Stimulated activated naive CD8-positive, alpha-beta T cell treated with anti-CD3 and anti-CD28 coated beads, Interleukin-15, amount 100 ng/mL, for 72 hours (primary cell): Measurements from ENCODE around the gene CALML5.
A peak's percentile ranks its signal among the peaks of the same experiment; 100 is the strongest.

Experiments used
- ATAC-seq: fragments of 150-1000 bp; cut with Tn5 transposase; 2 replicates; pipeline ENCODE4 v1.10.0; 2021; ENCODE audit warnings: mild to moderate bottlenecking, moderate library complexity
- DNase-seq, 2 donors: peaks; one replicate each; pipeline ENCODE4 v3.0.0; 2021 to 2022
- H3K27ac Mint-ChIP-seq, 2 donors: one replicate each; pipeline ENCODE4 v1.8.0; 2022; ENCODE audit warnings: mild to moderate bottlenecking in 2 of 2, mixed read lengths in 2 of 2, moderate library complexity in 2 of 2
- H3K27me3 Mint-ChIP-seq: one replicate; pipeline ENCODE4 v1.8.0; 2022; ENCODE audit warnings: mixed read lengths
- H3K4me1 Mint-ChIP-seq: one replicate; pipeline ENCODE4 v1.8.0; 2022; ENCODE audit warnings: mild to moderate bottlenecking, mixed read lengths
- H3K4me3 Mint-ChIP-seq, 2 donors: one replicate each; pipeline ENCODE4 v1.8.0; 2022; ENCODE audit warnings: mild to moderate bottlenecking in 2 of 2, mixed read lengths in 2 of 2, moderate library complexity in 1 of 2
- H3K9me3 Mint-ChIP-seq, 2 donors: one replicate each; pipeline ENCODE4 v1.8.0; 2022; ENCODE audit warnings: mixed read lengths in 2 of 2

CALML5 gene

GRCh38 chr10:5499493-5500140 is at the start of gene CALML5:
CALML5 (minus strand) TSS chr10:5499570; CDS start chr10:5499438, 132 bp downstream.
- ATAC-seq: no peak
- Mint-ChIP-seq H3K4me3 (no peak within 1 kb of the TSS), H3K4me1 (peaks cover 7% of the 10 kb centered on the region), H3K27me3 (peaks cover 20% of the 10 kb centered on the region), H3K27ac (no peak within 1 kb of the TSS), H3K9me3 (no peaks in the 10 kb centered on the region)
- DNase-seq: no peak

GRCh38 chr10:5547931-5548660 is 48.7 kb upstream of the CALML5 start:
- Mint-ChIP-seq H3K4me3 (no peak overlapping the region), H3K9me3 (peaks cover 0 to 8% of the 10 kb centered on the region in 2 donors), H3K4me1 (peaks cover 32% of the 10 kb centered on the region), H3K27me3 (peaks cover 12% of the 10 kb centered on the region), H3K27ac (no peak overlapping the region)
- DNase-seq: no peak
- no peak for ATAC-seq

GRCh38 chr10:5547681-5547930 is 48.2 kb upstream of the CALML5 start:
- no peak overlapping the region for H3K27ac Mint-ChIP-seq
- ATAC-seq: no peak
- peaks cover 27% of the 10 kb centered on the region for H3K4me1 Mint-ChIP-seq
- DNase-seq: no peak
- H3K27me3 Mint-ChIP-seq: peaks cover 10% of the 10 kb centered on the region
- H3K9me3 Mint-ChIP-seq: peaks cover 4 to 8% of the 10 kb centered on the region in 2 donors
- H3K4me3 Mint-ChIP-seq: no peak overlapping the region

GRCh38 chr10:5546891-5547680 is 47.7 kb upstream of the CALML5 start:
- Mint-ChIP-seq H3K27me3 (peaks cover 10% of the 10 kb centered on the region), H3K4me3 (no peak overlapping the region), H3K9me3 (peaks cover 5 to 11% of the 10 kb centered on the region in 2 donors), H3K27ac (peak overlapping the region in 1 of 2 donors; percentile 74), H3K4me1 (peaks cover 22% of the 10 kb centered on the region)
- no peak for ATAC-seq
- no peak for DNase-seq

GRCh38 chr10:5545778-5546710 is 46.7 kb upstream of the CALML5 start:
- Mint-ChIP-seq H3K27ac (peak overlapping the region in 1 of 2 donors; percentile 74), H3K9me3 (peaks cover 9 to 16% of the 10 kb centered on the region in 2 donors), H3K4me1 (peaks cover 12% of the 10 kb centered on the region), H3K27me3 (peaks cover 10% of the 10 kb centered on the region), H3K4me3 (no peak overlapping the region)
- DNase-seq (no peak), ATAC-seq (no peak)

- Mint-ChIP-seq H3K9me3 (peaks cover 12 to 16% of the 10 kb centered on the region in 2 donors), H3K4me1 (peaks cover 5% of the 10 kb centered on the region), H3K27me3 (peaks cover 10% of the 10 kb centered on the region), H3K4me3 (no peak overlapping the region), H3K27ac (no peak overlapping the region)
- ATAC-seq (no peak), DNase-seq (no peak)
Observed at GRCh38 chr10:5545426-5545777, 46.0 kb upstream of the CALML5 start.

- Mint-ChIP-seq H3K4me3 (no peak overlapping the region), H3K4me1 (peaks cover 2% of the 10 kb centered on the region), H3K27ac (no peak overlapping the region)
Observed at GRCh38 chr10:5545011-5545410, 45.6 kb upstream of the CALML5 start.

GRCh38 chr10:5544216-5544805 is 44.9 kb upstream of the CALML5 start:
- H3K27ac Mint-ChIP-seq: no peak overlapping the region
- H3K4me1 Mint-ChIP-seq: no peaks in the 10 kb centered on the region
- H3K9me3 Mint-ChIP-seq: peaks cover 12 to 16% of the 10 kb centered on the region in 2 donors
- no peak for DNase-seq
- peaks cover 10% of the 10 kb centered on the region for H3K27me3 Mint-ChIP-seq
- H3K4me3 Mint-ChIP-seq: no peak overlapping the region
- no peak for ATAC-seq

More at GRCh38 chr10:5545011-5545410, 45.6 kb upstream of the CALML5 start:
- ATAC-seq (no peak), DNase-seq (no peak)
- Mint-ChIP-seq H3K9me3 (peaks cover 12 to 16% of the 10 kb centered on the region in 2 donors), H3K27me3 (peaks cover 10% of the 10 kb centered on the region)

- Mint-ChIP-seq H3K27ac (no peak overlapping the region), H3K27me3 (peaks cover 15% of the 10 kb centered on the region), H3K4me3 (no peak overlapping the region), H3K4me1 (no peaks in the 10 kb centered on the region), H3K9me3 (peaks cover 12 to 16% of the 10 kb centered on the region in 2 donors)
- no peak for DNase-seq
- ATAC-seq: no peak
Observed at GRCh38 chr10:5543623-5544022, 44.3 kb upstream of the CALML5 start.

GRCh38 chr10:5542100-5542499 is 42.7 kb upstream of the CALML5 start:
- Mint-ChIP-seq H3K27ac (no peak overlapping the region), H3K9me3 (peaks cover 12 to 16% of the 10 kb centered on the region in 2 donors), H3K4me3 (no peak overlapping the region)

GRCh38 chr10:5540891-5541290 is 41.5 kb upstream of the CALML5 start:
- Mint-ChIP-seq H3K27ac (no peak overlapping the region), H3K4me3 (no peak overlapping the region), H3K4me1 (no peaks in the 10 kb centered on the region), H3K27me3 (peaks cover 6% of the 10 kb centered on the region), H3K9me3 (peaks cover 12 to 16% of the 10 kb centered on the region in 2 donors)
- DNase-seq (no peak), ATAC-seq (no peak)

More at GRCh38 chr10:5542100-5542499, 42.7 kb upstream of the CALML5 start:
- Mint-ChIP-seq H3K27me3 (peaks cover 15% of the 10 kb centered on the region), H3K4me1 (no peaks in the 10 kb centered on the region)
- no peak for ATAC-seq
- no peak for DNase-seq

GRCh38 chr10:5540080-5540479 is 40.7 kb upstream of the CALML5 start:
- Mint-ChIP-seq H3K4me3 (no peak overlapping the region), H3K9me3 (peaks cover 12 to 16% of the 10 kb centered on the region in 2 donors), H3K4me1 (no peaks in the 10 kb centered on the region), H3K27me3 (peaks cover 6% of the 10 kb centered on the region), H3K27ac (no peak overlapping the region)
- ATAC-seq (no peak), DNase-seq (no peak)

GRCh38 chr10:5538892-5539651 is 39.7 kb upstream of the CALML5 start:
- Mint-ChIP-seq H3K27ac (no peak overlapping the region), H3K4me1 (no peaks in the 10 kb centered on the region), H3K9me3 (peaks cover 10 to 12% of the 10 kb centered on the region in 2 donors), H3K4me3 (no peak overlapping the region), H3K27me3 (peaks cover 6% of the 10 kb centered on the region)
- DNase-seq: no peak
- ATAC-seq: no peak

GRCh38 chr10:5538446-5538845 is 39.1 kb upstream of the CALML5 start:
- DNase-seq: no peak
- H3K9me3 Mint-ChIP-seq: peaks cover 8 to 12% of the 10 kb centered on the region in 2 donors
- ATAC-seq: no peak
- no peak overlapping the region for H3K4me3 Mint-ChIP-seq
- H3K4me1 Mint-ChIP-seq: no peaks in the 10 kb centered on the region
- H3K27ac Mint-ChIP-seq: no peak overlapping the region
- peaks cover 6% of the 10 kb centered on the region for H3K27me3 Mint-ChIP-seq
